ENCODE data around the gene TEPSIN.

The TEPSIN gene, protein sequence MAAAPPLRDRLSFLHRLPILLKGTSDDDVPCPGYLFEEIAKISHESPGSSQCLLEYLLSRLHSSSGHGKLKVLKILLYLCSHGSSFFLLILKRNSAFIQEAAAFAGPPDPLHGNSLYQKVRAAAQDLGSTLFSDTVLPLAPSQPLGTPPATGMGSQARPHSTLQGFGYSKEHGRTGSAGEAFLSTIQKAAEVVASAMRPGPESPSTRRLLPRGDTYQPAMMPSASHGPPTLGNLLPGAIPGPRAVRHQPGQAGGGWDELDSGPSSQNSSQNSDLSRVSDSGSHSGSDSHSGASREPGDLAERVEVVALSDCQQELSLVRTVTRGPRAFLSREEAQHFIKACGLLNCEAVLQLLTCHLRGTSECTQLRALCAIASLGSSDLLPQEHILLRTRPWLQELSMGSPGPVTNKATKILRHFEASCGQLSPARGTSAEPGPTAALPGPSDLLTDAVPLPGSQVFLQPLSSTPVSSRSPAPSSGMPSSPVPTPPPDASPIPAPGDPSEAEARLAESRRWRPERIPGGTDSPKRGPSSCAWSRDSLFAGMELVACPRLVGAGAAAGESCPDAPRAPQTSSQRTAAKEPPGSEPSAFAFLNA

GRCh38 chr17:81238815-81239713 lies at the start of gene TEPSIN, which contains the start of gene NDUFAF8:
Gene TEPSIN, minus strand, starts transcription at chr17:81239055. Its CDS starts 22 bp downstream, at chr17:81239033.
Gene NDUFAF8, plus strand, starts transcription at chr17:81239318. Its CDS starts 46 bp downstream, at chr17:81239364.
- FAIRE-seq, result peak; percentile 97

DNA sequence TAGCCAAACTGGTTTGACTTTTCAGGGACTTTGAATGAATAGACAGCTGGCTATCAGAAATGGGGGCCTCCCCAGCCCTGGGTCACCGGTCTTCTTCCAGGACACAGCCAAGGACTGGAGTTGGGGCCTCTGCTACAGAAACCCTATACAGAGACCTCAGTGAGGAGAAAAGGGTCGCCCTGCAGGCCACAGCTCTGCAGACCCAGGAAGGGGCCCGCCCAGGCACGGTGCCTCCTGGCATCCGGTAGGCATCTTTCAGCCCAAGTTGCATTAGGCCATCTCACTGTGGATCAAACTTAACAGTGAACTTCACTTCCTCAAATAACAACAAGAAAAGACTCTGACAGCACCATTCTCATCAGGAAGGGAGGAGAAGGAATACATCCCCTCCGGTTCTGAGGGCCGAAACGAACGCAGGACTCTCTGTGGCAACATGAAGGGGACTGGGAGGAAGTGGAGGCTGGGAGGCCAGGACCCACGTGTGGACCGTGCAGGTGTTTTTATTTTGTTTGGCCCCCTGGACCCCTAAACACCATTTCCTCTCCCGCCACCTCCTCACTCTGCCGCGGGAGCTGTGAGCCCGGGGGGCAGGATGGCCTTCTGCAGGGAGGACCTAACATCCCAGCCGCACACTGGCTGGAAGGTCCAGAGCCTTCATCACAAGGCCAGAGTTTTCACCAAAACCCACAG lies 49.0 kb upstream of the TEPSIN start:
- no peak for FAIRE-seq

DNA sequence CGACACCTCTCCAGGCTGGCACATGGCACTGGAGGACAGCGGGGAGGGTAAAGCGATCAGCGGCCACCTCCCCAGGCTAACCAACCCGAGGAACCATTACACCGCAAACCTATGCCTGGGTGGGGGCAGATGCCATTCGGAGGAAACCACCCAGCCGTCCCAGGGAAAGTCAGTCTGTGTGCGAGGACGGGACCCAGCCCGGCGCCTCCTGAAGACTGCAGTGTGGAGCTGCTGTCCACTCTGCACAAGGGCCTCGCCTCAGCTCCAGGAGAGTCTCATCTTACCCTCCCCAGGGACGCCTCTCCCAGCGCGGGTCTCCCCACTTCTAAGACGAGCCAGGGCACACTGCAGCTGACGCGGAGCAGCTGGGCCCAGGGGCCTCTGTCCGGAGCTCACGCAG lies 48.3 kb upstream of the TEPSIN start:
- no peak for FAIRE-seq

- FAIRE-seq, result no peak
Measured at GRCh38 chr17:81286491-81287145, 47.8 kb upstream of the TEPSIN start.

DNA sequence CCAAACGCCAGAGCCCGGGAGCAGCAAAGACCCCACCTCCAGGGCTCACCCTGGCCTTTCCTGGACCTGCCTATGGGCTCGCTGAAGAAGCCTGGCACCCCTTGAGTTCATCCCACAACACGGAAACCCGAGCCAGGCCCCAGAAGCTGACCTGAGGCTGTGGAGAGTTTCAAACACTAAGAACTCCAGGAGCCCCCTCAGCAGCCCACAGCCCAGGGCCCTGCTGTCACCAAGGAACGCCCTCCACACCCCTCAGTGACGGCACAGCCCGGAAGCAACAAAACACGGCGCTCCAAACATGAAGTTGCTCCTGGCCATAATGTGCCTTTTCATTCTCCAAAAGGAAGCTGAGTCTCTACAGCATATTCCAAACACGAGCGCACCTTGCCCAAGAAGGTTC lies 47.0 kb upstream of the TEPSIN start:
- no peak for FAIRE-seq

- no peak for FAIRE-seq
Measured at GRCh38 chr17:81285179-81285878, 46.5 kb upstream of the TEPSIN start.

GRCh38 chr17:81282876-81283275 lies 44.0 kb upstream of the TEPSIN start:
- FAIRE-seq, result no peak

DNA sequence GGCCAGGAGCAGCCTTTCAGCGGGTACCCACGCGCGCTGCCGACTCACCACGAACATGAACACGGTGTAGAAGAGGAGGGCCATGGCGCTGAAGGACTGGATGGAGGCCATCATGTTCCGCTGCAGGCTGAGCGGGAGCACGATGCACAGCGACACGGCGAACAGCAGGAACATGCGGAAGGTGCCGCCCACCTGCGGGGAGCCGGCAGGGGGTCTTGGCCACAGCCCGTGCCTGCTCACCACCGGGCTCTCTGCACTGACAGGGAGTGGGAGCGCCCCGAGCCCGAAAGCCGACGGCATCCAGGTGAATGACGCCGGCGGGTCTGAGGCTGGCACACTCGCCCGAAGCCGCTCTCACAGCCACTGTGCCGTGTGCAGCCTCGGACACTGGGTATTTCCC lies 43.3 kb upstream of the TEPSIN start:
- FAIRE-seq, result no peak

DNA sequence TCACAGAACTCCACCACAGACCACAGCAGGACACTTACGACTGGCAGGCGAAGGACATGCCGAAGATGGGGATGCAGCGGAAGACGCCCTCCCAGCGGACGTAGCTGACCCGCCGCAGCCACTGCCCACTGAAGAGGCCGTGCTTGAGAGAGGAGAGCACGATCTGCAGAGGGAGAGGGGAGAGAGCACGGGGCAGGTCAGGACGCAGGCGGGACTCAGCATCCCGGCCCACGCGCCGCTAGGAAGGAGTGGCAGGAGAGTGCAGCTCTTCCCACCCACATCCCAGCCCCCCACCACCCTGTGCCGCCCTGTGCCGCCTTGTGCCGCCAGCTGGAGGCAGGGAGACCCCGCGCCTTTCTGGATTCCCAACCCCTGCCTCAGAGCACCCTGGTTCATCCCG lies 41.7 kb upstream of the TEPSIN start:
- no peak for FAIRE-seq

GRCh38 chr17:81279278-81280275 lies 40.7 kb upstream of the TEPSIN start:
- no peak for FAIRE-seq

DNA sequence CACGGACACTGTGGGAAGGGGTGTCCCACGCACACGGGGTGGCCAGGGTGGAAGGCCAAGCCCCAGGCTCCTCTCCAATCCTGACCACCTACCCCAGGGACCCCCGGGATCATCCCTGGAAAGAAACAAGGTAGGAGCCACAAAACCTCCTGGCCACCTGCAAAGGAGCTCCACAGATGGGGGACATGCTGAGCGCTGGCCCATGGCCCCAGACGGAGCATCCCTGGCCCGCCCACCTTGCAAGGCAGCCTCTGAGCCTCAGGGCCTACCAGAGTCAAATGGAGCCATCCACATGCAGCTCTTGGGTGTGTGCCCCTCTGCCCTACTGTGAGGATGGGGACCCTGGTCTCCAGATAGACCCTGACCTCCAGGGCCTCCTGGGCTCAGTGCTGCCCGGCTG lies 40.0 kb upstream of the TEPSIN start:
- no peak for FAIRE-seq

DNA sequence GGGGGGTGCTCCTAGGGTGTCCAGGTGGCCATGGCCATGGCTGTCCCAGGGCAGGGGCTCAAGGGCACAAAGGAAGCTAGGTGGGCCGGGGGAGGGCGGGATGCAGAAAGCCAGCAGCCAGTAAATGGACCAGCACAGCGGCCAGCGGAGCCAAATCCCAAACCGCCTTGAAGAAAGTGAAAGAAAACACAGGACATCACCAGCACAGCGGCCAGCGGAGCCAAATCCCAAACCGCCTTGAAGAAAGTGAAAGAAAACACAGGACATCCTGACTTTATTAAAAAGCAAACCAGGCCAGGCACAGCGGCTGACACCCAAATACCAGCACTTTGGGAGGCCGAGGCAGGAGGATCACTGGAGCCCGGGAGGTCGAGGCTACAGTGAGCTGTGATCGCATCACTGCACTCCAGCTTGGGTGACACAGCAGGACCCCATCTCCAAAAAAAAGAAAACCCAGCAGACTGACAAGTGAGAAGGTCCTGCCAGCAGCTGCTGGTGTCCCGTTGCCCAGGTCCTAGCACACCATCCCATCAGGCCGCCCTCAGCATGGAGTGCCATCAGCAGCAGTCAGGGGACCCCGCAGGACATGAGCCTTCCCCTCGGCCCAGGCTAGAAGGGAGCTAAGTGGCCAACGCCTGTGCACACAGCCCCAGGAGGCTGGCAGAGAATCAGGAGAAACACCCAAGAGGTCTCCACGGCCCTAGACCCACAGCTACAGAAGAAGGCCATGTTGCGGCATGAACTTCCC lies 39.3 kb upstream of the TEPSIN start:
- FAIRE-seq, result no peak

DNA sequence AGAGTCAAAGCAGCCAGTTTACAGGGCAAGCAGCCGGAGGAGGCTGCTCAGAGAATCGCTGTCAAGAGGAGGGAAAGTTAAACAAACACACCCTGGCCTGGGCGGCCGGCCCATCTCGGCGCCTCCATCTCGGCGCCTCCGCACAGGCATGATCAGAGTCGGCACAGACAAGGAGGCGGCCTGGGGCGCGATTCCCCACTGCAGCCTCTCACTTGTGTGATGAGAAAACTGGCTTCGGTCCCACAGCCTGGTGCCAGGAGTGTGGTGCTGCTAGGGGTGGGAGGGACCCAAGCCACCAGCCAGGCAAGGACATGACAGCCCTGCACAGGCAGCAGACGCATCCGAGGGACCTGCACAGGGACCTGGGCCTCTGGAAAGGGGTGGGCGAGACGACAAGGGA lies 38.6 kb upstream of the TEPSIN start:
- FAIRE-seq, result no peak

- no peak for FAIRE-seq
Measured at GRCh38 chr17:81276781-81277180, 37.9 kb upstream of the TEPSIN start.

- FAIRE-seq, result no peak
Measured at GRCh38 chr17:81274471-81274855, 35.6 kb upstream of the TEPSIN start.

GRCh38 chr17:81273698-81274470 lies 35.0 kb upstream of the TEPSIN start:
- FAIRE-seq, result no peak

DNA sequence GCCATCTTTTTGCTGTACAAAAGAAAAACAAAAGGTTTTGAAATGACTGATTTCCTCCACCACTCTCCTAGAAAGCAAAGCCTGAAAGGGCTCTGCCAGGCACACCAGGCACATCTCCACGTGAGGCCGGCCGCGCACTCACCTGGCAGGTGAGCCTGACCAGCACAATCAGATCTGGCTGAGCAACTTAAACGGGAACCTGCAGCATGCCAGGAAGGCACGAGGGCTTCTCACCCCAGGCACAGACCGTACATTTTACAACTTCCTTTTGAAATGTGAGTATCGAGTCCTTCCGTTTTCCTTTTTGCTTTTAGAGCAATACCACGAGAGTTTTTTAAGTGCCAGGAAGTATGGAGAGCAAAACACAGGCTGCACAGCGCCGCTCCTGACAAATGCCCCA lies 33.8 kb upstream of the TEPSIN start:
- FAIRE-seq, result no peak

DNA sequence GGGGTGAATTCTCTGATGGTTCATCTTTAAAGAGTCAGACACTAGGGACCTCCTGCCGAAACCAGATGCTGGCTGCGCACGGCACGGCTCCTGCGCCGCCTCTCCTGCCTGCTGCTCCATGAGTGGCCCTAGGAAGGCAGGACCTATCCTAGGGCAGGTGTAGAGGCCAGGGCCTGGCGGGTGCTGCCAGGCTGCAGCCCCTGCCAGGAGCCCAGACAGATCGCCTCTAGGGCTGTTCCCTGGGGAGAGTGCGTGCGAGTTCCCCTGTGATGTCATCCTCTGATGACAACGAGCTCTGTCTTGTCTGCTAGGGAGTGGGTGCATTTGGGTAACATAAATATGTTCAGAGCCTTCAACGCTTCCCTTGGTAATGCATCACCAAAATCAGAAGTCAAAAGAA lies 32.4 kb upstream of the TEPSIN start:
- no peak for FAIRE-seq

DNA sequence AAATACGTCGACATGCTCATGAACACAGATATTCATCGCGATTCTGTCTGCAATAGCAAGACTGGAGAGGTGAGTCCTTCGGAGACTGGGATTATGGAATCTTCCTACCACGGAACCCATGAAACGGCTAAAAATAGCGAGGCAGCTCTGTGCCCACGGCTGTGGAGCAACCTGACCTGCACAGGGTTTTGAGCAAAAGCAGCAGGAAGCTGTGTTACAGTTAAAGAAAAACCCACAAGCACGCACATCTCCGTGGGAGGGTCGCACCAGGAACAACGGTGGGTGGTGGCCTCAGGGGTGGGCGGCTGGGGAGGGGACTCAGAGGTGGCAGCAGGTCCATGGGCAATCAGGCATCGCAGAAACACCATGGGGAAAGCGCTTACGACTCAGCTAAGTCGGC lies 31.4 kb upstream of the TEPSIN start:
- no peak for FAIRE-seq

Data from TTC549 (cell line).